Trophoblast cell (in vitro differentiated cells and primary cell): ENCODE results near the gene EFNB3.

Experiments used
- DNase-seq, 2 donors: peaks; one replicate each; pipeline ENCODE4 v3.0.0-alpha.2; 2016
- H2AFZ ChIP-seq: 2 replicates; pipeline ENCODE4 v1.6.1; 2013; ENCODE audit warnings: low read length, moderate library complexity, mild to moderate bottlenecking; ENCODE audit not compliant: insufficient read depth, poor library complexity
- H2AK5ac ChIP-seq: 2 replicates; pipeline ENCODE4 v1.6.1; 2013; ENCODE audit warnings: mild to moderate bottlenecking, low read length
- H2BK120ac ChIP-seq: 2 replicates; pipeline ENCODE4 v1.6.1; 2013; ENCODE audit warnings: low read length, mild to moderate bottlenecking, moderate library complexity; ENCODE audit not compliant: insufficient read depth, poor library complexity
- H2BK12ac ChIP-seq: 2 replicates; pipeline ENCODE4 v1.6.1; 2013; ENCODE audit warnings: mild to moderate bottlenecking, low read length, moderate library complexity
- H2BK5ac ChIP-seq: 2 replicates; pipeline ENCODE4 v1.6.1; 2013; ENCODE audit warnings: low read length, low read depth, moderate library complexity, mild to moderate bottlenecking; ENCODE audit not compliant: poor library complexity
- H3K14ac ChIP-seq: 2 replicates; pipeline ENCODE4 v1.6.1; 2013; ENCODE audit warnings: mild to moderate bottlenecking, low read length
- H3K18ac ChIP-seq: 2 replicates; pipeline ENCODE4 v1.6.1; 2013; ENCODE audit warnings: mild to moderate bottlenecking, low read length
- H3K23ac ChIP-seq: 2 replicates; pipeline ENCODE4 v1.6.1; 2013; ENCODE audit warnings: low read length
- H3K27ac ChIP-seq: 2 replicates; pipeline ENCODE4 v1.5.1; 2013; ENCODE audit warnings: low read depth, mild to moderate bottlenecking, inconsistent platforms, low read length, moderate library complexity
- H3K27me3 ChIP-seq: 2 replicates; pipeline ENCODE4 v1.6.1; 2013; ENCODE audit warnings: inconsistent platforms, mild to moderate bottlenecking, low read length, moderate library complexity; ENCODE audit not compliant: insufficient read depth
- H3K36me3 ChIP-seq, 2 experiments: 1 replicate in 1 of 2; 2 replicates in 1 of 2; pipeline ENCODE4 v1.6.1; 2013; ENCODE audit warnings: low read length in 2 of 2, mild to moderate bottlenecking in 2 of 2, moderate library complexity in 1 of 2; ENCODE audit not compliant: insufficient read depth in 2 of 2, control insufficient read depth in 1 of 2
- H3K4ac ChIP-seq: 2 replicates; pipeline ENCODE4 v1.6.1; 2013; ENCODE audit warnings: low read depth, mild to moderate bottlenecking, low read length, moderate library complexity
- H3K4me1 ChIP-seq, 2 experiments: 1 replicate in 1 of 2; 2 replicates in 1 of 2; pipeline ENCODE4 v1.6.1; 2013; ENCODE audit warnings: low read length in 2 of 2, mild to moderate bottlenecking in 2 of 2, moderate library complexity in 1 of 2; ENCODE audit not compliant: insufficient read depth in 2 of 2, control insufficient read depth in 1 of 2
- H3K4me2 ChIP-seq: 2 replicates; pipeline ENCODE4 v1.6.1; 2013; ENCODE audit warnings: inconsistent platforms, mild to moderate bottlenecking, low read length, moderate library complexity
- H3K4me3 ChIP-seq: 2 replicates; pipeline ENCODE4 v1.5.1; 2013; ENCODE audit warnings: mild to moderate bottlenecking, low read depth, low read length, inconsistent platforms
- H3K79me1 ChIP-seq: one replicate; pipeline ENCODE4 v1.6.1; 2013; ENCODE audit warnings: low read length
- H3K79me2 ChIP-seq: 2 replicates; pipeline ENCODE4 v1.6.1; 2013; ENCODE audit warnings: low read length, mild to moderate bottlenecking; ENCODE audit not compliant: control insufficient read depth, insufficient read depth, poor library complexity
- H3K9ac ChIP-seq: 2 replicates; pipeline ENCODE4 v1.6.1; 2013; ENCODE audit warnings: mild to moderate bottlenecking, low read length
- H3K9me3 ChIP-seq: 2 replicates; pipeline ENCODE4 v1.6.1; 2013; ENCODE audit warnings: low read depth, mild to moderate bottlenecking, control low read depth, inconsistent platforms, low read length; ENCODE audit not compliant: insufficient read depth
- H4K12ac ChIP-seq: 2 replicates; pipeline ENCODE4 v1.6.1; 2013; ENCODE audit warnings: low read depth, mild to moderate bottlenecking, low read length, moderate library complexity
- H4K8ac ChIP-seq: 2 replicates; pipeline ENCODE4 v1.6.1; 2013; ENCODE audit warnings: low read depth, mild to moderate bottlenecking, low read length, moderate library complexity
- H4K91ac ChIP-seq: one replicate; pipeline ENCODE4 v1.6.1; 2013; ENCODE audit warnings: low read depth, mild to moderate bottlenecking, low read length, moderate library complexity
- WGBS: extraction: QIAGEN DNeasy Blood & Tissue Kit; methylation state at CpG from one replicate; pipeline ENCODE4 v1.1.7; 2013; ENCODE audit warnings: missing lambda C conversion rate; ENCODE audit not compliant: insufficient read length, insufficient coverage; ENCODE audit errors: extremely low coverage; 5-methylcytosine and 5-hydroxymethylcytosine counted together

The EFNB3 gene

GRCh38 chr17:7668482-7668881, 36.5 kb upstream of the EFNB3 start:
- H3K27ac ChIP-seq: no peak overlapping the region
- no peaks in the 10 kb centered on the region for H3K4me1 ChIP-seq
- no peak overlapping the region for H3K18ac ChIP-seq
- H2AK5ac ChIP-seq: no peak overlapping the region
- WGBS: no CpG with 5 or more reads among the region's 7 CpGs
- no peak overlapping the region for H3K4me2 ChIP-seq
- H2BK12ac ChIP-seq: no peak overlapping the region
- H3K36me3 ChIP-seq: peaks cover 39 to 51% of the 10 kb centered on the region in 2 experiments
- no peaks in the 10 kb centered on the region for H3K79me1 ChIP-seq
- no peak for DNase-seq
- no peak overlapping the region for H3K4me3 ChIP-seq
- no peak overlapping the region for H3K23ac ChIP-seq
- H4K91ac ChIP-seq: no peak overlapping the region
- H2BK5ac ChIP-seq: no peak overlapping the region
- H3K4ac ChIP-seq: no peak overlapping the region
- no peak overlapping the region for H4K12ac ChIP-seq
- no peak overlapping the region for H4K8ac ChIP-seq
- no peak overlapping the region for H3K9ac ChIP-seq
- no peak overlapping the region for H3K14ac ChIP-seq
- no peak overlapping the region for H2AFZ ChIP-seq
- H3K79me2 ChIP-seq: no peaks in the 10 kb centered on the region
- no peaks in the 10 kb centered on the region for H3K27me3 ChIP-seq
- H2BK120ac ChIP-seq: no peak overlapping the region
- H3K9me3 ChIP-seq: peaks cover under 1% of the 10 kb centered on the region

- no peak overlapping the region for H3K4me2 ChIP-seq
- H4K12ac ChIP-seq: no peak overlapping the region
- peak in 1 of 2 donors; percentile 21 for DNase-seq
- H2AFZ ChIP-seq: no peak overlapping the region
- H4K8ac ChIP-seq: no peak overlapping the region
- no peak overlapping the region for H3K14ac ChIP-seq
- H2BK5ac ChIP-seq: no peak overlapping the region
- H2AK5ac ChIP-seq: no peak overlapping the region
- no peak overlapping the region for H4K91ac ChIP-seq
- H2BK12ac ChIP-seq: no peak overlapping the region
- H3K4me3 ChIP-seq: no peak overlapping the region
- no peak overlapping the region for H3K9ac ChIP-seq
- no CpG with 5 or more reads among the region's 2 CpGs for WGBS
- H3K79me2 ChIP-seq: no peaks in the 10 kb centered on the region
- H3K27ac ChIP-seq: no peak overlapping the region
- no peak overlapping the region for H3K4ac ChIP-seq
- peaks cover 6% of the 10 kb centered on the region for H3K9me3 ChIP-seq
- peaks cover 59 to 65% of the 10 kb centered on the region in 2 experiments for H3K36me3 ChIP-seq
- peaks cover 8 to 9% of the 10 kb centered on the region in 2 experiments for H3K4me1 ChIP-seq
- H2BK120ac ChIP-seq: no peak overlapping the region
- no peaks in the 10 kb centered on the region for H3K79me1 ChIP-seq
- H3K18ac ChIP-seq: no peak overlapping the region
- H3K27me3 ChIP-seq: no peaks in the 10 kb centered on the region
- H3K23ac ChIP-seq: no peak overlapping the region
Observed at GRCh38 chr17:7673239-7673638, 31.8 kb upstream of the EFNB3 start.

GRCh38 chr17:7674934-7675333, 30.1 kb upstream of the EFNB3 start:
- Histone ChIP-seq H3K14ac (no peak overlapping the region), H3K23ac (no peak overlapping the region), H4K12ac (no peak overlapping the region), H3K79me2 (no peaks in the 10 kb centered on the region), H3K18ac (no peak overlapping the region), H3K4ac (no peak overlapping the region), H2AK5ac (no peak overlapping the region), H3K27ac (no peak overlapping the region), H4K91ac (no peak overlapping the region), H3K79me1 (no peaks in the 10 kb centered on the region), H2BK5ac (no peak overlapping the region), H3K4me1 (peaks cover 8 to 9% of the 10 kb centered on the region in 2 experiments), H2AFZ (no peak overlapping the region), H3K36me3 (peaks cover 46 to 50% of the 10 kb centered on the region in 2 experiments), H2BK12ac (no peak overlapping the region), H3K4me3 (no peak overlapping the region), H3K27me3 (no peaks in the 10 kb centered on the region), H3K9me3 (peaks cover 6% of the 10 kb centered on the region), H3K4me2 (no peak overlapping the region), H4K8ac (no peak overlapping the region), H3K9ac (no peak overlapping the region), H2BK120ac (no peak overlapping the region)
- WGBS: no CpG with 5 or more reads among the region's 14 CpGs
- DNase-seq: no peak

- DNase-seq: no peak
- no peaks in the 10 kb centered on the region for H3K79me2 ChIP-seq
- H2BK12ac ChIP-seq: no peak overlapping the region
- peaks cover 33 to 36% of the 10 kb centered on the region in 2 experiments for H3K36me3 ChIP-seq
- H3K79me1 ChIP-seq: no peaks in the 10 kb centered on the region
- H3K4ac ChIP-seq: no peak overlapping the region
- no peak overlapping the region for H2BK120ac ChIP-seq
- peaks cover 8 to 9% of the 10 kb centered on the region in 2 experiments for H3K4me1 ChIP-seq
- H2AFZ ChIP-seq: no peak overlapping the region
- no peak overlapping the region for H3K18ac ChIP-seq
- no peak overlapping the region for H4K12ac ChIP-seq
- H3K4me3 ChIP-seq: no peak overlapping the region
- H3K27me3 ChIP-seq: no peaks in the 10 kb centered on the region
- H3K27ac ChIP-seq: peak overlapping the region; percentile 7
- no peak overlapping the region for H3K23ac ChIP-seq
- H3K14ac ChIP-seq: no peak overlapping the region
- no peak overlapping the region for H4K91ac ChIP-seq
- no peak overlapping the region for H2BK5ac ChIP-seq
- H2AK5ac ChIP-seq: no peak overlapping the region
- H4K8ac ChIP-seq: no peak overlapping the region
- WGBS: no CpG with 5 or more reads among the region's 5 CpGs
- H3K9ac ChIP-seq: no peak overlapping the region
- H3K4me2 ChIP-seq: no peak overlapping the region
- H3K9me3 ChIP-seq: peaks cover 6% of the 10 kb centered on the region
Observed at GRCh38 chr17:7676533-7676932, 28.5 kb upstream of the EFNB3 start.
